Tibial artery (tissue), 4 donors: Measurements from ENCODE around the gene CFAP54.
"Not testable (repeated sequence)": the region's sequence is repeated elsewhere in the genome, so short reads cannot be mapped to it uniquely, and the experiment has no call there.

Source experiments
- DNase-seq, 2 donors: peaks; one replicate each; pipeline ENCODE4 v3.0.0-alpha.2; 2019
- H3K27ac ChIP-seq, 2 donors: fragments of 200-600 bp; sonication (generic) in 1 of 2; 1 replicate in 1 of 2; 2 replicates in 1 of 2; pipeline ENCODE4 v1.5.1; 2018 to 2019; ENCODE audit warnings: mild to moderate bottlenecking in 1 of 2
- H3K27me3 ChIP-seq, 2 donors: fragments of 200-600 bp; sonication (generic) in 1 of 2; one replicate each; pipeline versions ENCODE4 v1.5.1 to v1.6.0; 2016 to 2019
- H3K36me3 ChIP-seq, 3 donors: fragments of 200-600 bp; sonication (generic) in 2 of 3; one replicate each; pipeline ENCODE4 v1.5.1; 2016 to 2019; ENCODE audit warnings: mild to moderate bottlenecking in 2 of 3
- H3K4me1 ChIP-seq, 4 donors: fragments of 200-600 bp; sonication (generic) in 2 of 4; 1 replicate in 3 of 4; 2 replicates in 1 of 4; pipeline ENCODE4 v1.5.1; 2016 to 2019
- H3K4me3 ChIP-seq, 2 donors: fragments of 200-600 bp; sonication (generic) in 1 of 2; 1 replicate in 1 of 2; 2 replicates in 1 of 2; pipeline ENCODE4 v1.5.1; 2018 to 2019; ENCODE audit warnings: mild to moderate bottlenecking in 2 of 2
- H3K9me3 ChIP-seq, 3 donors: fragments of 200-600 bp; sonication (generic) in 1 of 3; one replicate each; pipeline ENCODE4 v1.5.1; 2016 to 2019
- intact Hi-C: fragments of 100-400 bp; cut with DNase I; formaldehyde crosslinking; loops from one replicate; pipeline ENCODE4 v1.15.0; 2023; ENCODE audit warnings: low total_unique reads
- TF ChIP-seq, protein P1 (sequence below), 2 experiments: fragments of 200-600 bp in 1 of 2; fragments of 450-650 bp in 1 of 2; IDR thresholded peaks; one replicate each; pipeline ENCODE4 v1.5.1; 2017 to 2019; ENCODE audit warnings: antibody characterized with exemption in 2 of 2, mild to moderate bottlenecking in 1 of 2, moderate library complexity in 1 of 2

The CFAP54 gene

DNA sequence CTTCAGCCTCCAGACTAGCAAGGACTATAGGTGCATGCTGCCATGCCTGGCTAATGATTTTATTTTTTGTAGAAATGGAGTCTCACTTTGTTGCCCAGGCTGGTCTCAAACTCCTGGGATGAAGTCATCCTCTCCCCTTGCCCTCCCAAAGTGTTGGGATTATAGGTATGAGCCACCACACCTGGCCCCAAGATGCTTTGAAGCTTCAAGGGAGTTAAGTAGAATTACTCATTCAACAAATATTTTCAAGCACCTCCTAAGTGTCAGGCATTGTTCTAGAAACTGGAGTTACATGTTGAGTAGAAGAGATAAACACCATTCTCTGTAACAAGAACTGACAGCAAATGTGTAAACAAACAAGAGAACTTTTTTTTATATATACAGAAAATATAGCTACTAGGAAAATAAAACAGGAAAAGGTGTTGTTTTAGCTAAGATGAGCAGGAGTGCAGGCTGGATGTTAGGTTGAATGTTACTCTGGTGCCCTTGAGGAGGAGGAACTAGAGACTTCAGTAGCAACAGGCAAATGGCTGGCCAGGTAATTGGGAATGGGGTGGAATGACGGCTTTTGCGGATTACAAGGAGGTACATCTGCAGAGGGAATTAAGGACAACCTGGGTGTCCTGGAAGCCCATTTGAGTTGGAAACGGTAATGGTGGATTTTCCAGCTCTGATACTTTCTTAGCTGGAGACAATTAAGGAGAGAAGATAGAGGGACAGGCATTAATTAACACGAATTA lies 32.0 kb upstream of the CFAP54 start:
- intact Hi-C loops = no loop called here
- no peak overlapping the region for H3K4me3 ChIP-seq

GRCh38 chr12:96459281-96459680 lies 30.1 kb upstream of the CFAP54 start:
- H3K36me3 ChIP-seq, H3K4me3 ChIP-seq, DNase-seq, H3K4me1 ChIP-seq, H3K9me3 ChIP-seq, intact Hi-C loops, H3K27me3 ChIP-seq, H3K27ac ChIP-seq: not testable (repeated sequence)

More for the DNA sequence above, 32.0 kb upstream of the CFAP54 start:
- H3K27me3 ChIP-seq = no peaks in the 10 kb centered on the region
- H3K4me1 ChIP-seq = no peaks in the 10 kb centered on the region
- no peak overlapping the region for H3K27ac ChIP-seq
- TF ChIP-seq, protein P1, sequence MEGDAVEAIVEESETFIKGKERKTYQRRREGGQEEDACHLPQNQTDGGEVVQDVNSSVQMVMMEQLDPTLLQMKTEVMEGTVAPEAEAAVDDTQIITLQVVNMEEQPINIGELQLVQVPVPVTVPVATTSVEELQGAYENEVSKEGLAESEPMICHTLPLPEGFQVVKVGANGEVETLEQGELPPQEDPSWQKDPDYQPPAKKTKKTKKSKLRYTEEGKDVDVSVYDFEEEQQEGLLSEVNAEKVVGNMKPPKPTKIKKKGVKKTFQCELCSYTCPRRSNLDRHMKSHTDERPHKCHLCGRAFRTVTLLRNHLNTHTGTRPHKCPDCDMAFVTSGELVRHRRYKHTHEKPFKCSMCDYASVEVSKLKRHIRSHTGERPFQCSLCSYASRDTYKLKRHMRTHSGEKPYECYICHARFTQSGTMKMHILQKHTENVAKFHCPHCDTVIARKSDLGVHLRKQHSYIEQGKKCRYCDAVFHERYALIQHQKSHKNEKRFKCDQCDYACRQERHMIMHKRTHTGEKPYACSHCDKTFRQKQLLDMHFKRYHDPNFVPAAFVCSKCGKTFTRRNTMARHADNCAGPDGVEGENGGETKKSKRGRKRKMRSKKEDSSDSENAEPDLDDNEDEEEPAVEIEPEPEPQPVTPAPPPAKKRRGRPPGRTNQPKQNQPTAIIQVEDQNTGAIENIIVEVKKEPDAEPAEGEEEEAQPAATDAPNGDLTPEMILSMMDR (IDR thresholded peaks at IDR 0.05) = no peak
- DNase-seq = no peak
- no peaks in the 10 kb centered on the region for H3K9me3 ChIP-seq
- no peaks in the 10 kb centered on the region for H3K36me3 ChIP-seq

GRCh38 chr12:96462571-96463280 lies 26.7 kb upstream of the CFAP54 start:
- intact Hi-C loops = no loop called here
- H3K27me3 ChIP-seq = no peaks in the 10 kb centered on the region
- H3K4me1 ChIP-seq = no peaks in the 10 kb centered on the region
- H3K4me3 ChIP-seq = no peak overlapping the region
- no peak for DNase-seq
- H3K27ac ChIP-seq = no peak overlapping the region
- TF ChIP-seq, protein P1 (IDR thresholded peaks at IDR 0.05) = no peak
- H3K36me3 ChIP-seq = no peaks in the 10 kb centered on the region
- no peaks in the 10 kb centered on the region for H3K9me3 ChIP-seq

DNA sequence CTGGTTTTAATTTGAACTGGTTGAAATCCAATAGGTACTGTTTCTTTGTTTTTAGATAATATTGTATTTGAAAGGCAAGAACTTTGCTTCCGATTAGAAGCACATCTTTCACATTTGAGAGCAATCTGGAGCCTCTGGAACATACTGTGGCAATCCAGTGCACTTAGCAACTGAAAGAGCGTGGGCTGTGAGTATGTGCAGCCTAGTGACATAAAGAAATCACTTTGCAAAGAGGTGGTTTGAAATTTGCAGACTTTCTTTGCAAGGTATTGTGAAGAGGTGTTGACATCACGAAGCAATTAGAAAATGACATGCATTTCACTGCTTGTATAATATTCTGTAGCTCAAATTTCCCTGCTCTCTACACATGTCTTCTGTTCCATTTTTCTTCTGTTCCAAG lies 23.5 kb upstream of the CFAP54 start:
- TF ChIP-seq, protein P1 (IDR thresholded peaks at IDR 0.05) = no peak
- Histone ChIP-seq H3K27ac (no peak overlapping the region), H3K27me3 (no peaks in the 10 kb centered on the region), H3K9me3 (peaks cover 0 to 5% (median 0%) of the 10 kb centered on the region in 3 donors), H3K4me3 (no peak overlapping the region), H3K4me1 (no peaks in the 10 kb centered on the region), H3K36me3 (no peaks in the 10 kb centered on the region)
- intact Hi-C loops = no loop called here
- no peak for DNase-seq

- Histone ChIP-seq H3K9me3 (peaks cover 0 to 5% (median 0%) of the 10 kb centered on the region in 3 donors), H3K27me3 (no peaks in the 10 kb centered on the region), H3K27ac (no peak overlapping the region), H3K4me1 (no peaks in the 10 kb centered on the region), H3K4me3 (no peak overlapping the region), H3K36me3 (no peaks in the 10 kb centered on the region)
- no peak for DNase-seq
- intact Hi-C loops = no loop called here
- TF ChIP-seq, protein P1 (IDR thresholded peaks at IDR 0.05) = no peak
Observed at GRCh38 chr12:96466939-96467751, 22.2 kb upstream of the CFAP54 start.
